ENCODE data around the gene TTC39B.

DNA sequence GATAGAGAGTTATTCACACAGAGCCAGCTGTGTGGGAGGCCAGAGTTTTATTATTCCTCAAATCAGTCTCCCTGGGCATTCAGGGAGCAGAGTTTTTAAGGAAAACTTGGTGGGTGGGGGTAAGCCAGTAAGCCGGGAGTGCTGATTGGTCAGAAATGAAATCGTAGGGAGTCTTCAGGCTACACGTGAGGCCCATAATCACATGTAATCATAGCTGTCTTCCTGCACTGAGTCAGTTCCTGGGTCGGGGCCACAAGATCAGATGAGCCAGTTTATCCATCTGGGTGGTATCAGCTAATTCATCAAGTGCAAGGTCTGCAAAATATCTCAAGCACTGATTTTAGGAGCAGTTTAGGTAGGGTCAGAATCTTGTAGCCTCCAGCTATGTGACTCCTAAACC, 10.8 kb upstream of the TTC39B start:
- TF ChIP-seq, protein P1, sequence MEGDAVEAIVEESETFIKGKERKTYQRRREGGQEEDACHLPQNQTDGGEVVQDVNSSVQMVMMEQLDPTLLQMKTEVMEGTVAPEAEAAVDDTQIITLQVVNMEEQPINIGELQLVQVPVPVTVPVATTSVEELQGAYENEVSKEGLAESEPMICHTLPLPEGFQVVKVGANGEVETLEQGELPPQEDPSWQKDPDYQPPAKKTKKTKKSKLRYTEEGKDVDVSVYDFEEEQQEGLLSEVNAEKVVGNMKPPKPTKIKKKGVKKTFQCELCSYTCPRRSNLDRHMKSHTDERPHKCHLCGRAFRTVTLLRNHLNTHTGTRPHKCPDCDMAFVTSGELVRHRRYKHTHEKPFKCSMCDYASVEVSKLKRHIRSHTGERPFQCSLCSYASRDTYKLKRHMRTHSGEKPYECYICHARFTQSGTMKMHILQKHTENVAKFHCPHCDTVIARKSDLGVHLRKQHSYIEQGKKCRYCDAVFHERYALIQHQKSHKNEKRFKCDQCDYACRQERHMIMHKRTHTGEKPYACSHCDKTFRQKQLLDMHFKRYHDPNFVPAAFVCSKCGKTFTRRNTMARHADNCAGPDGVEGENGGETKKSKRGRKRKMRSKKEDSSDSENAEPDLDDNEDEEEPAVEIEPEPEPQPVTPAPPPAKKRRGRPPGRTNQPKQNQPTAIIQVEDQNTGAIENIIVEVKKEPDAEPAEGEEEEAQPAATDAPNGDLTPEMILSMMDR (IDR thresholded peaks at IDR 0.05) = no peak
- TF ChIP-seq EZH2 (IDR thresholded peaks at IDR 0.05) = no peak

Data from neural progenitor cell (in vitro differentiated cells).